Tibial nerve (tissue), 4 donors: ENCODE results near the gene MEA1.

Experiments
- EP300 ChIP-seq, 2 donors: sonication (generic); formaldehyde crosslinking; IDR thresholded peaks; one replicate each; pipeline ENCODE4 v1.6.1; 2017; ENCODE audit warnings: antibody characterized with exemption in 2 of 2, mild to moderate bottlenecking in 1 of 2
- POLR2A ChIP-seq, 2 donors: fragments of 450-650 bp; IDR thresholded peaks; one replicate each; pipeline ENCODE4 v1.6.1; 2017; ENCODE audit warnings: antibody characterized with exemption in 2 of 2, mild to moderate bottlenecking in 2 of 2, moderate library complexity in 2 of 2
- TF ChIP-seq, protein P1 (sequence below), 5 experiments: fragments of 200-600 bp in 3 of 5; fragments of 450-650 bp in 2 of 5; sonication (generic) in 3 of 5; IDR thresholded peaks; one replicate each; pipeline ENCODE4 v1.5.1; 2016 to 2019; ENCODE audit warnings: antibody characterized with exemption in 5 of 5, mild to moderate bottlenecking in 3 of 5, moderate library complexity in 2 of 5

GRCh38 chr6:43024436-43024835 is 10.7 kb upstream of the MEA1 start:
- TF ChIP-seq POLR2A (IDR thresholded peaks at IDR 0.05) (no peak), EP300 (IDR thresholded peaks at IDR 0.05) (no peak)
- TF ChIP-seq, protein P1, sequence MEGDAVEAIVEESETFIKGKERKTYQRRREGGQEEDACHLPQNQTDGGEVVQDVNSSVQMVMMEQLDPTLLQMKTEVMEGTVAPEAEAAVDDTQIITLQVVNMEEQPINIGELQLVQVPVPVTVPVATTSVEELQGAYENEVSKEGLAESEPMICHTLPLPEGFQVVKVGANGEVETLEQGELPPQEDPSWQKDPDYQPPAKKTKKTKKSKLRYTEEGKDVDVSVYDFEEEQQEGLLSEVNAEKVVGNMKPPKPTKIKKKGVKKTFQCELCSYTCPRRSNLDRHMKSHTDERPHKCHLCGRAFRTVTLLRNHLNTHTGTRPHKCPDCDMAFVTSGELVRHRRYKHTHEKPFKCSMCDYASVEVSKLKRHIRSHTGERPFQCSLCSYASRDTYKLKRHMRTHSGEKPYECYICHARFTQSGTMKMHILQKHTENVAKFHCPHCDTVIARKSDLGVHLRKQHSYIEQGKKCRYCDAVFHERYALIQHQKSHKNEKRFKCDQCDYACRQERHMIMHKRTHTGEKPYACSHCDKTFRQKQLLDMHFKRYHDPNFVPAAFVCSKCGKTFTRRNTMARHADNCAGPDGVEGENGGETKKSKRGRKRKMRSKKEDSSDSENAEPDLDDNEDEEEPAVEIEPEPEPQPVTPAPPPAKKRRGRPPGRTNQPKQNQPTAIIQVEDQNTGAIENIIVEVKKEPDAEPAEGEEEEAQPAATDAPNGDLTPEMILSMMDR (IDR thresholded peaks at IDR 0.05) = no peak
